B cell (primary cell): ENCODE results near the gene ZNF423.
"Not testable (repeated sequence)": the region's sequence is repeated elsewhere in the genome, so short reads cannot be mapped to it uniquely, and the experiment has no call there.

Experiments used
- CTCF ChIP-seq: fragments of 200-600 bp; IDR thresholded peaks from one replicate; pipeline ENCODE4 v1.8.0; 2022; ENCODE audit warnings: antibody characterized with exemption, mild to moderate bottlenecking
- EZH2 ChIP-seq: IDR thresholded peaks from 2 replicates; pipeline ENCODE4 v1.6.1; 2012; ENCODE audit warnings: borderline replicate concordance, low read depth, mild to moderate bottlenecking, moderate library complexity, low read length; ENCODE audit not compliant: insufficient read depth, poor library complexity, severe bottlenecking

GRCh38 chr16:49871824-49872223 lies 15.9 kb upstream of the ZNF423 start:
- not testable (repeated sequence) for TF ChIP-seq CTCF, EZH2
